ENCODE measurements around the gene TM4SF4. TPM values are rescaled to one million over a fixed set of nuclear protein-coding genes. Genes with fewer than 3 reads are reported as not detected.
A peak's percentile ranks its signal among the peaks of the same experiment; 100 is the strongest.

TM4SF4 gene
- total and polyA plus RNA-seq, 12 donors = not detected

DNA sequence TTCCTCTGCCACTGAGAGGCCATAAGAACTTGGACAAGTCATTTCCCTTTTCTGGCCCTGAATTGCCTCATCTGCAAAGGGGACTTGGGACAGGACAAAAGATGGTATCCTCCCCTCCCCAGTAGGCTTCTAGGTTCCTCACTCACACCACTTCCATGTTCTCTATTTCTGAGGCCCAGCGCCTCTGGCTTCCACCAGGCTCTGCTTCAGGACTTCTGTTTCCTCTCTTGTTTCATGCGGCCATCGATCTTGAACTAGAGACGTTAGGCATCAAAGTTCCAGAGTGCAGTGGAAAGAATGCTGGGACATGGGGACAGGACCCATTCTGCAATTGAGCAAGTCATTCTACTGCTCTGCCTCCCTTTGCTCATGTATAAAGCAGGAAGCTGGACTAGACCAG is 1.7 kb downstream of the TM4SF4 start:
- Histone ChIP-seq H3K9me3 (no peaks in the 10 kb centered on the region), H3K4me1 (peaks cover 0 to 47% (median 20%) of the 10 kb centered on the region in 9 donors), H3K27ac (no peak overlapping the region), H3K4me3 (no peak overlapping the region), H3K27me3 (no peaks in the 10 kb centered on the region), H3K36me3 (no peaks in the 10 kb centered on the region)
- DNase-seq = no peak
- WGBS, 2 donors = 85 to 97% methylated on average over 4 of the region's 4 CpGs
- TF ChIP-seq CTCF (IDR thresholded peaks at IDR 0.05) = no peak
- intact Hi-C loops (cut with DNase I) = loop anchor here in 4 of 10 donors (5.0 to 10.0 kb wide), 4 partner anchors 81 to 351 kb away; partner anchors contain the start of gene HPS3 (in 1 of the 4)
- ATAC-seq = no peak

- Histone ChIP-seq H3K27ac (peak overlapping the region; percentile 12 to 89 (median 74)), H3K27me3 (no peaks in the 10 kb centered on the region), H3K36me3 (no peaks in the 10 kb centered on the region), H3K4me3 (no peak overlapping the region), H3K4me1 (peaks cover 0 to 20% (median 14%) of the 10 kb centered on the region in 9 donors), H3K9me3 (no peaks in the 10 kb centered on the region)
- DNase-seq (no peak), ATAC-seq (peak; percentile 31 to 82 (median 52))
- 44 to 67% methylated on average over 14 of the region's 14 CpGs for WGBS, 2 donors
- intact Hi-C loops (cut with DNase I) = loop anchor here in 9 of 10 donors (1.0 to 10.0 kb wide), 13 partner anchors 85 to 525 kb away; partner anchors contain the start of gene HPS3 (in 4 of the 9)
- no peak for TF ChIP-seq CTCF (IDR thresholded peaks at IDR 0.05)
These were observed 5.3 kb downstream of the TM4SF4 start for GRCh38 chr3:149479621-149480325.

DNA sequence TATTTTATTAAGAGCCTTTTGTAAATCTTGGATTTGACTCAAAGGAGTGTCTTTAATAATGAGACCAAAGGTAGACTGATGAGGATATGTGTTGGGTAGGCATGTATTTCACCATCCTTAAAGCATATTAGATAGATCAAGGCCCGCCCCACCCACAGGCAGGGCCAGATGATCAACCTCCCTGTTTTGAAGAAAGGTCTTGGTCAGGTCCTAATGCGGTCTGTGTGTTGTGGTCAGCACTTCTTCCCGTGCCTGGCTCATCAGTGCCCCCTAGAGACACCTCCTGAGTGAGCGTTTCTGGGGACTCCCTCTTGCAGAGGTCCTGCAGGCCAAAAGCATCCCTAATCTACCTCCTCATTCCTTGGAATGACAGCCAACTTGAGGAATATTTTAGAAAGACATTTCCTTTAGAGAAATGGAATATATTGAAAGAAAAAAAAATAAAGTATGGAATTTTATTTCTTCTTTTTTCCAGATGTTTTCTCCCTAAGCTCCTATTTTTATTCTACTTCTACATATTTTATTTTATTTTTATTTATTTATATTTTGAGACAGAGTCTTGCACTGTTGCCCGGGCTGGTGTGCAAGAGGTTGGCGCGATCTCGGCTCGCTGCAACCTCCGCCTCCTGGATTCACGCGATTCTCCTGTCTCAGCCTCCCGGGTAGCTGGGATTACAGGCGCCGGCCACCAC is 6.0 kb downstream of the TM4SF4 start:
- Histone ChIP-seq H3K9me3 (no peaks in the 10 kb centered on the region), H3K27ac (peak overlapping the region; percentile 12 to 89 (median 74)), H3K4me3 (no peak overlapping the region), H3K36me3 (no peaks in the 10 kb centered on the region), H3K4me1 (peaks cover 0 to 20% (median 14%) of the 10 kb centered on the region in 9 donors), H3K27me3 (no peaks in the 10 kb centered on the region)
- TF ChIP-seq CTCF (IDR thresholded peaks at IDR 0.05) = peak; percentile 71 to 97 (median 86)
- intact Hi-C loops (cut with DNase I) = loop anchor here in 8 of 10 donors (1.0 to 10.0 kb wide), 13 partner anchors 86 to 526 kb away; partner anchors contain the start of gene HPS3 (in 3 of the 8)
- ATAC-seq (peak; percentile 92 to 97 (median 96)), DNase-seq (peak; percentile 74 to 88)
- 67 to 76% methylated on average over 15 of the region's 15 CpGs for WGBS, 2 donors

DNA sequence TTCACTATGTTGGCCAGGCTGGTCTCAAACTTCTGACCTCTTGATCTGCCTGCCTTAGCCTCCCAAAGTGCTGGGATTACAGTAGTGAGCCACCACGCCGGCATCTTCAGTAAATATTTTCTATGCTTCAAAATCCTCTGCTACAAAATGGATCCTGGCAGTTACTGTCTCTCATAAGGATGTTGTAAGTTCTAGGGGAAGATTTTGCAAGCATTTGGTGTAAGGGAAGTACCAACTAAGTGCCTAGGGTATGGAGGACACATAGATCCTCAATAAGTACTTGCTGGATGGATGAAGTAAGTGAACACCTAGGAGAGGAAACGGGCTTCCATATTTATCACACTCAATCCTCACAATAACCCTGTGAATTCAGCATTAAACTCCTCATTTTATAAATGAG is 6.6 kb downstream of the TM4SF4 start:
- H3K36me3 ChIP-seq = no peaks in the 10 kb centered on the region
- ATAC-seq (no peak), DNase-seq (no peak)
- WGBS, 2 donors = 88 to 90% methylated on average over 3 of the region's 3 CpGs
- no peak overlapping the region for H3K4me3 ChIP-seq
- no peak overlapping the region for H3K27ac ChIP-seq
- no peak for TF ChIP-seq CTCF (IDR thresholded peaks at IDR 0.05)
- peaks cover 0 to 20% (median 14%) of the 10 kb centered on the region in 9 donors for H3K4me1 ChIP-seq
- intact Hi-C loops (cut with DNase I) = loop anchor here in 7 of 10 donors (2.0 to 10.0 kb wide), 11 partner anchors 86 to 526 kb away; partner anchors contain the start of gene HPS3 (in 3 of the 7)
- H3K27me3 ChIP-seq = no peaks in the 10 kb centered on the region
- no peaks in the 10 kb centered on the region for H3K9me3 ChIP-seq
